Retina (tissue), 1 donor: ENCODE data around the gene CCKAR.

ENCODE experiments used
- DNase-seq: peaks from one replicate; pipeline ENCODE4 v3.0.0-alpha.2; 2016

CCKAR gene

GRCh38 chr4:26457412-26457811 lies 32.9 kb downstream of the CCKAR start:
- no peak for DNase-seq

GRCh38 chr4:26455571-26455970 lies 34.7 kb downstream of the CCKAR start:
- DNase-seq, result no peak

DNA sequence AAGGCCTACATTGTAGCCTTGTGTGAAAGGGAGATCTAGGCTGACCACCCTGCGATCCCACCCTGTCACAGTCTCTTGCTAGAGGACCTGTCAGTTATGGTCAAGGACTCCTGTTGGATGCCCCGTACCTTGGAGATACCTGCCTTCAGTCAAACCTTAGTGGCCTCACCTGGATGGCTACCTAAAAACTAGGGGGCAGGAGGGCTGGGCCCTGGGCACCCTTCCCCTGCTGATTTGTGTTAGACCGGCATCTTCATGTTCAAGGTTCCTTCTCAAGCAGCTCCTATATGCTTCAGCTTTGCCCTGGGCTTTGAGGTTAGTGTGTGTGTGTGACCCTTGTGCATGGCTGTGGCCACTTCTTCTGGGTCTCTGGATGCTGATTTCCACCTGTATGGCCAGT lies 35.3 kb downstream of the CCKAR start:
- DNase-seq, result no peak

DNA sequence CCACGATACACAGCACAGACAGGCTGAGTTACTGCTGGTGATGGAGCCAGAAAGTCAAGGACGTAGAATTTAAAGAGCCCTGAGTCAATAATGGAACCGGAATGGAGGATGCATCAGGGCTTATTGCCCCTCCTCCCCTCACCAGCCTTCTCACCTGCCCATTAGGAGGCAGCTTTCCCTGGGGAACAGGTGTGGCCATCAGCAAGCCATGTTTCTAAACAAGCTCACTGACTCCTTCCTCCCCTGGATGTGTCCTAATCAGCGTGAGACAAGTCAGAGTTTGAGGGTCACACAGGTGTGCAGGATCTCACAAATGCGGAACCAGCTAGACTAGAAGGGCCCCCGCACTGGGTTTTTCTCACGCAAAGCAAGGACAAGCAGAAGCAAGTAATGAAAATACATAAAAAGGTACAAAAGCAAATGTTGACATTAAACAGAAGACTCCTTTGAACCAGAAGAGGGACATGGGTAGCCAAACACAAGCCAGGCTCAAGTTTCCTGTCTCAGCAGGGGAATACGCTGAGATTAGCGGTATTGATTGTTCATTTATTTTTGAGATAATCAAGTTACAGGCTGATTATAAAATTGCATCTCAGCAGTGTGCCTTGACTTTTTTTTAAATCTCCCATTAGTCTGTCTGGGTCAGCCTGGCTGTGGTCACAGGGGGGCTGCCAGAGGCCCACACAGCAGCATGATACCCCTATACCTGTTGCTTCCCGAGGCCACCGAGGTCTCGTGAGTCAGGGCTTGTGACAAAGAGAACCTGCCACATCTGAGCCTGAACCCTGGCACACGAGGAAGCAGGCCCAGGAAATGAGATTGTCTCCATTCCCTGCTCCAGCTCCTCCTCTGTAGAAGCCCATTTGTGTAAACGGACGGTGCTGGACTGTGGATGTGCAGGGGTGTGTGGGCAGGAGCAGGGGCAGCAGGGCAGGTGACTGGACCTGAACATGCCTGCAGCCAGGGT lies 37.4 kb downstream of the CCKAR start:
- no peak for DNase-seq

DNA sequence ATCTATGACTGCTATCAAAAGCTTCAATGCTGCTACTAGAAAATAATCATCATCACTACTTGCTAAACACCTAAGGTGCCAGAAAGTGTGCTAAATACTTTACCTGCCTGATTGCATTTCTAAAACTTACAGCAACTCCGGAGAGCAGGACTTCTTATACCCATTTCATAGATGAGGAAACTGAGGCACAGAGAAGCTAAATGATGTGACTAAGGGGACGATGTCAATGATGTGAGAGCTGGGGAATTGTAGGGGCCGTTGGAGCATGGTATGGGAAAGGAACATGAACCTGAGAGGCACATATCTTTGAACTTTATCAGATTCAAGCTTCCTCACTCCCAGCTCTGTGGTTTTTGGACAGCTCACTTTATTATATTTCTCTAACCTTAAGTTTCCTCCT lies 38.7 kb downstream of the CCKAR start:
- DNase-seq, result no peak

- DNase-seq, result no peak
Measured at GRCh38 chr4:26450418-26450817, 39.9 kb downstream of the CCKAR start.

DNA sequence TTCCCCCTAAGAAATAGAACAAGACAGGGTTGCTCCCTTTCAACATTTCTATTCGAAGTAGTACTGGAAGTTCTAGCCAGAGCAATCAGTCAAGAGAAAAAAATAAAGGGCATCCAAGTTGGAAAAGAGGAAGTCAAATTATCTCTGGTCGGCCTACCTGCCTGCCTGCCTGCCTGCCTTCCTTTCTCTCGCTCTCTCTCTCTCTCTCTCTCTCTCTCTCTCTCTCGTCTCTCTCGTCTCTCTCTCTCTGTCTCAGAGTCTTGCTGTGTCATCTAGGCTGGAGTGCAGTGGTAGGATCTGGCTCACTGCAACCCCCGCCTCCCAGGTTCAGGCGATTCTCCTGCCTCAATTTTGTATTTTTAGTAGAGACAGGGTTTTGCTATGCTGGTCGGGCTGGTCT lies 42.9 kb downstream of the CCKAR start:
- no peak for DNase-seq

DNA sequence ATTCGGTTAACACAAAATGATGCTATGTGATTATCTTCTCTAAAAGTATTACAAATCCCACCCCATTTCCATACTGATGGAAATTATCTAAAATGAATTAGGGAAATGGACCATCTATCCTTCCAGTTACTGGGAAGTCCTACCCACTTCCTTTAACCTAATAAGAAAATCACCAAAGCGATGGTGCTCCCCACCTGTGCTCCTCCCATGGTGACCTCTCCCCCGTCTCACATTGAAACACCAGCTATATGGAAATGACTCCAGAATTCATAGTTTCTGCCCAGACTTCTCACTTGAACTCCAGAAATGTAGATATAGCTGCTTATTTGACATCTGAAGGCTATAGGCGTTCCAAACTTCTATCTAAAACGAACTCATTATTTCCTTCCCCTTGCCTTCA lies 48.5 kb downstream of the CCKAR start:
- DNase-seq, result no peak

GRCh38 chr4:26441102-26441501 lies 49.2 kb downstream of the CCKAR start:
- no peak for DNase-seq

- no peak for DNase-seq
Measured at GRCh38 chr4:26434030-26434639, 56.1 kb downstream of the CCKAR start.

- DNase-seq, result no peak
Measured at GRCh38 chr4:26433556-26433955, 56.7 kb downstream of the CCKAR start.

- no peak for DNase-seq
Measured at GRCh38 chr4:26432419-26432818, 57.9 kb downstream of the CCKAR start.

GRCh38 chr4:26431461-26432180 lies 58.7 kb downstream of the CCKAR start:
- DNase-seq, result no peak
